Left lobe of liver (tissue), 2 donors: Measurements from ENCODE around the gene RBM23. TPM values are rescaled to one million over a fixed set of nuclear protein-coding genes. Genes with fewer than 3 reads are reported as not detected.

Source experiments
- ATAC-seq: fragments of 200-7000 bp; cut with Tn5 transposase; one replicate; pipeline ENCODE4 v1.9.1; 2020; ENCODE audit warnings: mild to moderate bottlenecking, moderate library complexity
- DNase-seq: peaks from one replicate; pipeline ENCODE4 v3.0.0-alpha.2; 2020; ENCODE audit warnings: low spot score
- total RNA-seq: library from RNA; stranded (reverse); gene quantifications from one replicate; pipeline ENCODE4 v1.2.1, GENCODE V29; 2021
- donor health status: DM: no; HTN: no; CAD: no; lungs with moderate emphysema.
- donor health status: DM: no; HTN: yes; CAD: no.

RBM23 gene
- total RNA-seq, 1 donor from 2014 or later: 35.3 TPM

- ATAC-seq: no peak
These were observed 72.9 kb downstream of the RBM23 start for GRCh38 chr14:22845821-22846625.

GRCh38 chr14:22845103-22845394 lies 73.9 kb downstream of the RBM23 start:
- DNase-seq (no peak), ATAC-seq (no peak)

More at GRCh38 chr14:22845821-22846625, 72.9 kb downstream of the RBM23 start:
- no peak for DNase-seq

DNA sequence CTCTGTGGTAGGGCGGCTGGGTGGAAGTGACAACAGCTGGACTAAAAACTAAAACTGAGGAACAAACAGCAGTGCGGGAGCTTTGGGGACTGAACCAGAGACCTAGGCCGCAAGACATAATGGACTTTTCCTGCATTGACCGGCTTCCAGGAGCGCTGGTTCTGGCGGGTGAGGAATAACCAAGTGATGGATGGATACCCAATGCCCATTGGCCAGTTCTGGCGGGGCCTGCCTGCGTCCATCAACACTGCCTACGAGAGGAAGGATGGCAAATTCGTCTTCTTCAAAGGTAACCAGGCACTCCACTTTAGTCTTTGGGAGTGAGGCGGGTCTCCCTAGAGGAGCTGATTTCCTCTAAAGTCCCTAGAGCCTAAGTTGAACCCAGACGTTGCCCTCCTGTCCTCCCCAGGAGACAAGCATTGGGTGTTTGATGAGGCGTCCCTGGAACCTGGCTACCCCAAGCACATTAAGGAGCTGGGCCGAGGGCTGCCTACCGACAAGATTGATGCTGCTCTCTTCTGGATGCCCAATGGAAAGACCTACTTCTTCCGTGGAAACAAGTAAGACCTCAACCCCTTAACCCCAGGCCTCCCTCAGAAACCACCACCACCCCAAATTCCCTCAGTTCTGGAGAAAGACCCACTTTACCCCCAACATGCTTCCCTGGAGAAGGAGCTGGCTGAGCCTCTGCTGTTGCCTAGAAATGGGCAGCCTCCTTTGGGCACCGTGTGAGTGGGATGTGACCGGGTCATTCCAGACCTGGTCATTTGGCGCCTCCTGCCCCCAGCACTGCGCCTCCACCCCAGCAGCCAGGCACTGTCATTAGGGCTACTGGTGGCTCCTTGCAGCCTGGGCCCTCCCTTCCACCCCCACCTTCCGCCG lies 74.5 kb downstream of the RBM23 start:
- DNase-seq: no peak
- no peak for ATAC-seq

Other genes starting within 250 kb of the RBM23 start
- gene OXA1L, start 152.5 kb downstream of the RBM23 start, total RNA-seq: 71.3 TPM
- 6.1 TPM for gene SLC7A7, start 103.7 kb downstream of the RBM23 start, total RNA-seq
- gene MRPL52, start 89.3 kb downstream of the RBM23 start, total RNA-seq: 48.9 TPM
- 10.9 TPM for gene MMP14, start 82.6 kb downstream of the RBM23 start, total RNA-seq
- gene LRP10, start 47.4 kb downstream of the RBM23 start, total RNA-seq: 34.3 TPM
- 0.13 TPM for gene REM2, start 35.9 kb downstream of the RBM23 start, total RNA-seq
- gene PRMT5, start 10.2 kb upstream of the RBM23 start, total RNA-seq: 19.7 TPM
- gene HAUS4, start 37.9 kb upstream of the RBM23 start, total RNA-seq: 9.7 TPM
- gene AJUBA, start 63.4 kb upstream of the RBM23 start, total RNA-seq: 8.6 TPM
- gene C14orf93, start 91.0 kb upstream of the RBM23 start, total RNA-seq: 4.3 TPM
- gene PSMB5, start 115.8 kb upstream of the RBM23 start, total RNA-seq: 59.9 TPM
- gene PSMB11, start 123.1 kb upstream of the RBM23 start, total RNA-seq: not detected
- 0.43 TPM for gene CDH24, start 138.4 kb upstream of the RBM23 start, total RNA-seq
- 48.2 TPM for gene ACIN1, start 176.0 kb upstream of the RBM23 start, total RNA-seq
- 14.4 TPM for gene C14orf119, start 176.4 kb upstream of the RBM23 start, total RNA-seq
- not detected for gene CIROP, start 185.8 kb upstream of the RBM23 start, total RNA-seq
- gene CEBPE, start 200.1 kb upstream of the RBM23 start, total RNA-seq: not detected